Measurements from ENCODE around the gene MMP17.

The MMP17 gene

GRCh38 chr12:131834798-131835615 is 6.8 kb downstream of the MMP17 start:
- TF ChIP-seq POLR2AphosphoS5 (IDR thresholded peaks at IDR 0.05; ENCODE audit: low read depth, low read length) = no peak
- no peak for TF ChIP-seq REST (IDR thresholded peaks at IDR 0.05; ENCODE audit: insufficient read depth in 1 of 2, low read depth in 2 of 2, low read length in 2 of 2)
- no peak for TF ChIP-seq SIN3A (IDR thresholded peaks at IDR 0.05; ENCODE audit: borderline replicate concordance, insufficient read depth, low read length)
- no peak for TF ChIP-seq FOXP2 (optimal IDR thresholded peaks at IDR 0.05; ENCODE audit: borderline replicate concordance, extremely low read depth, extremely low read length, insufficient read depth)
- no peak for TF ChIP-seq TAF1 (IDR thresholded peaks at IDR 0.05; ENCODE audit: borderline replicate concordance, insufficient read depth, low read length)

GRCh38 chr12:131835616-131836171 is 7.5 kb downstream of the MMP17 start:
- no peak for TF ChIP-seq POLR2AphosphoS5 (IDR thresholded peaks at IDR 0.05; ENCODE audit: low read depth, low read length)
- TF ChIP-seq REST (IDR thresholded peaks at IDR 0.05; ENCODE audit: insufficient read depth in 1 of 2, low read depth in 2 of 2, low read length in 2 of 2) = no peak
- no peak for TF ChIP-seq SIN3A (IDR thresholded peaks at IDR 0.05; ENCODE audit: borderline replicate concordance, insufficient read depth, low read length)
- no peak for TF ChIP-seq FOXP2 (optimal IDR thresholded peaks at IDR 0.05; ENCODE audit: borderline replicate concordance, extremely low read depth, extremely low read length, insufficient read depth)
- TF ChIP-seq TAF1 (IDR thresholded peaks at IDR 0.05; ENCODE audit: borderline replicate concordance, insufficient read depth, low read length) = no peak

GRCh38 chr12:131836193-131836592 is 8.0 kb downstream of the MMP17 start:
- TF ChIP-seq FOXP2 (optimal IDR thresholded peaks at IDR 0.05; ENCODE audit: borderline replicate concordance, extremely low read depth, extremely low read length, insufficient read depth) = no peak
- no peak for TF ChIP-seq POLR2AphosphoS5 (IDR thresholded peaks at IDR 0.05; ENCODE audit: low read depth, low read length)
- TF ChIP-seq TAF1 (IDR thresholded peaks at IDR 0.05; ENCODE audit: borderline replicate concordance, insufficient read depth, low read length) = no peak
- no peak for TF ChIP-seq REST (IDR thresholded peaks at IDR 0.05; ENCODE audit: insufficient read depth in 1 of 2, low read depth in 2 of 2, low read length in 2 of 2)
- TF ChIP-seq SIN3A (IDR thresholded peaks at IDR 0.05; ENCODE audit: borderline replicate concordance, insufficient read depth, low read length) = no peak

GRCh38 chr12:131836714-131837397 is 8.7 kb downstream of the MMP17 start:
- TF ChIP-seq SIN3A (IDR thresholded peaks at IDR 0.05; ENCODE audit: borderline replicate concordance, insufficient read depth, low read length) (no peak), REST (IDR thresholded peaks at IDR 0.05; ENCODE audit: insufficient read depth in 1 of 2, low read depth in 2 of 2, low read length in 2 of 2) (no peak), FOXP2 (optimal IDR thresholded peaks at IDR 0.05; ENCODE audit: borderline replicate concordance, extremely low read depth, extremely low read length, insufficient read depth) (no peak), POLR2AphosphoS5 (IDR thresholded peaks at IDR 0.05; ENCODE audit: low read depth, low read length) (no peak), TAF1 (IDR thresholded peaks at IDR 0.05; ENCODE audit: borderline replicate concordance, insufficient read depth, low read length) (no peak)

Data from PFSK-1 (cell line).